ENCODE measurements around the gene PUS1. TPM values are rescaled to one million over a fixed set of nuclear protein-coding genes. Genes with fewer than 3 reads are reported as not detected.
"Not testable (repeated sequence)": the region's sequence is repeated elsewhere in the genome, so short reads cannot be mapped to it uniquely, and the experiment has no call there.

The PUS1 gene
- total RNA-seq (10 to 100 TPM; 25.2 to 26.0 TPM), polyA plus RNA-seq (ENCODE audit: insufficient read depth, low read depth, low replicate concordance) (16.9 TPM)
- long read RNA-seq, donor 1, full-length matches to known transcripts = 8 of 8 reads
- long read RNA-seq, donor 1, partial matches to known transcripts = 0 of 8 reads
- long read RNA-seq, donor 1, other reads (novel, unspliced or antisense) = 0 of 8 reads
- long read RNA-seq, donor 2, full-length matches to known transcripts = 8 of 8 reads
- long read RNA-seq, donor 2, partial matches to known transcripts = 0 of 8 reads
- long read RNA-seq, donor 2, other reads (novel, unspliced or antisense) = 0 of 8 reads

DNA sequence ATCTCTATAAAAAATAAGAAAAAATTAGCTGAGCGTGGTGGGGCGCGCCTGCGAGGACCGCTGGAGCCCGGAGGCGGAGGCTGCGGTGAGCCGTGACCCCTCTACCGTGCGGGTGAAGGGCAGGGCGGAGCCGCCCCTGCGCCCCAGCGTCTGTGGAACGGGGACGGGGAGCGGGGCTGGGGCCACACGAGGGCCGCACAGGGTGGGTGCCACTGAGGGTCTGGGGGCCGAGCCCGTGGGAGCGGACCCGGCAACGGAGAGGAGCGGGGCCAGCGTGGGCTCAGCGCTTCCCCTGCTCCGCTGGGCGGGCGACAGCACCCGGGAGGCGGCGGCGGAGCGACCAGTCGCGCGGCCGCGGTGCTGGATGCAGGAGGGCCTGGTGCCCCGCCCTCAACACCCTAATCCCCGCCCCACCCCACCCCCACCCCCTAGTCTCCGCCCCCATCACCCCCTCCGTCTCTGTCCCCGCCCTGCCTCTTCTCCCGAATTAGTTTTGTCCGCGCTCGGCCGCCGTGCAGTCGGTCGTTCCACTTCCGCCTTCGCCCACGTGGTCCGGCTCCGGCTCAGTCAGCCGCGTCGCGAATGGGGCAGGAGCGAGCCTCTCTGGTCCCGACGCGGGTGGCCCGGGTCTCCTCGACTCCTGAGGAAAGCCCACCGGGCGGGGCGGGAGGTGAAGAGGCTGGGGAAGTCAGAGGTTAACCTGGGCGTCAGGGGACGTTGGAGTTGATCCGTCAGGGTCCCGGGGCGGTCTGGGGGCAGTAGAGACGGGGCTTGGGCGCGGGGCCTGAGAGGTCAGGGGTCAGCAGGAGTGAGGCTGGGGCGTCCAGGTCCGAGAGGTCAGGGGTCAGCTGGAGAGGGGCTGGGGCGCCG lies at the start of gene PUS1:
PUS1 (plus strand) TSS at position 566 of the 870 bp plus-strand sequence. CDS start 447 bp downstream, outside the sequence.
- 1% methylated on average over 49 to 71 of the region's 84 CpGs for WGBS, 2 donors

GRCh38 chr12:131882804-131883520 lies 46.1 kb upstream of the PUS1 start:
- 80 to 81% methylated on average over 16 of the region's 16 CpGs for WGBS, 2 donors
- Histone ChIP-seq H3K9me3 (no peaks in the 10 kb centered on the region), H3K4me1 (no peaks in the 10 kb centered on the region), H3K27ac (no peak overlapping the region), H3K27me3 (no peaks in the 10 kb centered on the region), H3K4me3 (no peak overlapping the region), H3K36me3 (ENCODE audit: low read depth, missing control alignments) (no peaks in the 10 kb centered on the region)
- no peak for DNase-seq
- intact Hi-C loops (cut with DNase I; ENCODE audit: low total_unique reads) = no loop called here
- TF ChIP-seq, protein P1, sequence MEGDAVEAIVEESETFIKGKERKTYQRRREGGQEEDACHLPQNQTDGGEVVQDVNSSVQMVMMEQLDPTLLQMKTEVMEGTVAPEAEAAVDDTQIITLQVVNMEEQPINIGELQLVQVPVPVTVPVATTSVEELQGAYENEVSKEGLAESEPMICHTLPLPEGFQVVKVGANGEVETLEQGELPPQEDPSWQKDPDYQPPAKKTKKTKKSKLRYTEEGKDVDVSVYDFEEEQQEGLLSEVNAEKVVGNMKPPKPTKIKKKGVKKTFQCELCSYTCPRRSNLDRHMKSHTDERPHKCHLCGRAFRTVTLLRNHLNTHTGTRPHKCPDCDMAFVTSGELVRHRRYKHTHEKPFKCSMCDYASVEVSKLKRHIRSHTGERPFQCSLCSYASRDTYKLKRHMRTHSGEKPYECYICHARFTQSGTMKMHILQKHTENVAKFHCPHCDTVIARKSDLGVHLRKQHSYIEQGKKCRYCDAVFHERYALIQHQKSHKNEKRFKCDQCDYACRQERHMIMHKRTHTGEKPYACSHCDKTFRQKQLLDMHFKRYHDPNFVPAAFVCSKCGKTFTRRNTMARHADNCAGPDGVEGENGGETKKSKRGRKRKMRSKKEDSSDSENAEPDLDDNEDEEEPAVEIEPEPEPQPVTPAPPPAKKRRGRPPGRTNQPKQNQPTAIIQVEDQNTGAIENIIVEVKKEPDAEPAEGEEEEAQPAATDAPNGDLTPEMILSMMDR (IDR thresholded peaks at IDR 0.05) = no peak
- TF ChIP-seq POLR2A (IDR thresholded peaks at IDR 0.05) = no peak

More for the DNA sequence above, at the start of gene PUS1:
- intact Hi-C loops (cut with DNase I; ENCODE audit: low total_unique reads) = no loop called here
- peak; percentile 94 for DNase-seq
- Histone ChIP-seq H3K36me3 (ENCODE audit: low read depth, missing control alignments) (no peaks in the 10 kb centered on the region), H3K4me1 (peaks cover 3% of the 10 kb centered on the region), H3K27me3 (no peaks in the 10 kb centered on the region), H3K27ac (peak within 1 kb of the TSS; percentile 41 to 80), H3K9me3 (no peaks in the 10 kb centered on the region), H3K4me3 (peak within 1 kb of the TSS; percentile 65 to 81)
- TF ChIP-seq, protein P1 (IDR thresholded peaks at IDR 0.05) = no peak
- no peak for TF ChIP-seq POLR2A (IDR thresholded peaks at IDR 0.05)

- Histone ChIP-seq H3K27ac (no peak overlapping the region), H3K36me3 (ENCODE audit: low read depth, missing control alignments) (no peaks in the 10 kb centered on the region), H3K4me1 (no peaks in the 10 kb centered on the region), H3K9me3 (no peaks in the 10 kb centered on the region), H3K27me3 (no peaks in the 10 kb centered on the region), H3K4me3 (no peak overlapping the region)
- no peak for TF ChIP-seq POLR2A (IDR thresholded peaks at IDR 0.05)
- TF ChIP-seq, protein P1 (IDR thresholded peaks at IDR 0.05) = no peak
- 88 to 97% methylated on average over 4 of the region's 4 CpGs for WGBS, 2 donors
- intact Hi-C loops (cut with DNase I; ENCODE audit: low total_unique reads) = no loop called here
- DNase-seq = no peak
Measured at GRCh38 chr12:131883521-131883900, 45.6 kb upstream of the PUS1 start.

DNA sequence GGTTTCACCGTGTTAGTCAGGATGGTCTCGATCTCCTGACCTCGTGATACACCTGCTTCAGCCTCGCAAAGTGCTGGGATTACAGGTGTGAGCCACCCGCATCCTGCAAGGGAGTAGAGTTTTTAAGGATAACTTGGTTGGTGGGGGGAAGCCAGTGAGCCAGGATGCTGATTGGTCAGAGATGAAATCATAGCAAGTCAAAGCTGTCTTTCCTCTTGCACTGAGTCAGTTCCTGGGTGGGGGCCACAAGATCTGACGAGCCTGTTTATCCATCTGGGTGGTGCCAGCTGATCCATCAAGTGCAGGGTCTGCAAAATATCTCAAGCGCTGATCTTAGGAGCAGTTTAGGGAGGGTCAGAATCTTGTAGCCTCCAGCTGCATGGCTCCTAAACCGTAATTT lies 44.0 kb upstream of the PUS1 start:
- intact Hi-C loops (cut with DNase I; ENCODE audit: low total_unique reads); H3K27ac ChIP-seq; H3K4me1 ChIP-seq; DNase-seq; H3K4me3 ChIP-seq; H3K36me3 ChIP-seq (ENCODE audit: low read depth, missing control alignments); H3K9me3 ChIP-seq; H3K27me3 ChIP-seq: not testable (repeated sequence)
- 91 to 95% methylated on average over 8 of the region's 8 CpGs for WGBS, 2 donors

- Histone ChIP-seq H3K27me3 (no peaks in the 10 kb centered on the region), H3K9me3 (no peaks in the 10 kb centered on the region), H3K27ac (no peak overlapping the region), H3K4me1 (no peaks in the 10 kb centered on the region), H3K36me3 (ENCODE audit: low read depth, missing control alignments) (no peaks in the 10 kb centered on the region), H3K4me3 (no peak overlapping the region)
- DNase-seq = no peak
- no peak for TF ChIP-seq POLR2A (IDR thresholded peaks at IDR 0.05)
- TF ChIP-seq, protein P1 (IDR thresholded peaks at IDR 0.05) = no peak
- WGBS, 2 donors = 88 to 94% methylated on average over 7 of the region's 7 CpGs
- intact Hi-C loops (cut with DNase I; ENCODE audit: low total_unique reads) = no loop called here
Measured at GRCh38 chr12:131885543-131886057, 43.5 kb upstream of the PUS1 start.

- H3K4me1 ChIP-seq; H3K36me3 ChIP-seq (ENCODE audit: low read depth, missing control alignments); H3K27me3 ChIP-seq; H3K9me3 ChIP-seq; intact Hi-C loops (cut with DNase I; ENCODE audit: low total_unique reads); H3K27ac ChIP-seq; DNase-seq; H3K4me3 ChIP-seq: not testable (repeated sequence)
- WGBS, 2 donors = 81 to 85% methylated on average over 8 of the region's 8 CpGs
Measured at GRCh38 chr12:131891722-131892121, 37.4 kb upstream of the PUS1 start.
